ENCODE results near the gene ZNF697.

ZNF697 gene

DNA sequence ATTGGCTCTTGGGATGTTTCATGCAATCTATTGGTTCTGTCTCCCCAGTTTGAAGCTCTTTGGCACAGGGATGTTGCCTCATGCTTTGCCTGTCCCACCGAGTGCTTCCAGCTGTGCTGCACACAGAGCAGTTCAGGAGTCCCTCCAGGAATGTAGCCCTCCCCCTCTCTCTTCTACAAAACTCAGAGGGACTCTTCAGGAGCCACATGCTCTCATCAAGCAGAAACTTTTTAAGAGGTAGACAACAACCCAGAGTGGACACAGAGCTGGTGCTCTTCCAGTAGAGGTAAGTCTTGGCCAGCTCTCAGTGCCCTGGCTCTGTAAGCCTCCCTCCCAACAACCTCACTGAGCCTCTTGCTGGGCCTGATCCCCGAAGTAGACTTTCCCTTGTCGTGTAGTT, 11.6 kb upstream of the ZNF697 start:
- in situ Hi-C loops (cut with MboI; ENCODE audit: low sequenced_read_pairs, unreplicated experiment) = loop anchor here (5.0 kb wide), 1 partner anchor 42 kb away; no protein-coding TSS in a partner anchor

DNA sequence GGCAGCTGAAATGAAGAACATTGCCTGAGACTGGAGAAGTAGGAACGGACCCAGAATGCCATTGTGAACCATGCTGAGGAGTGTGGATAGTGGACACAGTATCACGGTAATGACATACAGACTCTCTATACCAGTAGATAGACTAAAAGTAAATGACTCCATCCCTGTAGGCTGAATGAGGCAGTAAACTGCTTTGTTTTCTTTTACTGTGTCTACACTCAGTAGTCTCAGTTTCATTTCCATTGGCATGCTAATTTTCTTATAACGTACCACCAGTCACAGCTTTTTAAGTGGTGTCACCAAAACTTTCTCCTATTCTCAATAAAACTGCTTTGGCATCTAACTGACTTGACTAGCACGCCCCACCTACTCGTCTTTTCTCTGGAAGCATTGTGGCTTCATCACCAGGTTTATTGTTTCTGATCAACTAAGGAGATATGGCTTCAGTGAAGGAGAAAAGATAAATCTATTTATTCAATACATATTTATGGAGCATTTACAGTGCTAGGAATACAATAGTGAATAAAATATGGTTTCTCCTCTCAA, 8.4 kb upstream of the ZNF697 start:
- TF ChIP-seq, protein P1, sequence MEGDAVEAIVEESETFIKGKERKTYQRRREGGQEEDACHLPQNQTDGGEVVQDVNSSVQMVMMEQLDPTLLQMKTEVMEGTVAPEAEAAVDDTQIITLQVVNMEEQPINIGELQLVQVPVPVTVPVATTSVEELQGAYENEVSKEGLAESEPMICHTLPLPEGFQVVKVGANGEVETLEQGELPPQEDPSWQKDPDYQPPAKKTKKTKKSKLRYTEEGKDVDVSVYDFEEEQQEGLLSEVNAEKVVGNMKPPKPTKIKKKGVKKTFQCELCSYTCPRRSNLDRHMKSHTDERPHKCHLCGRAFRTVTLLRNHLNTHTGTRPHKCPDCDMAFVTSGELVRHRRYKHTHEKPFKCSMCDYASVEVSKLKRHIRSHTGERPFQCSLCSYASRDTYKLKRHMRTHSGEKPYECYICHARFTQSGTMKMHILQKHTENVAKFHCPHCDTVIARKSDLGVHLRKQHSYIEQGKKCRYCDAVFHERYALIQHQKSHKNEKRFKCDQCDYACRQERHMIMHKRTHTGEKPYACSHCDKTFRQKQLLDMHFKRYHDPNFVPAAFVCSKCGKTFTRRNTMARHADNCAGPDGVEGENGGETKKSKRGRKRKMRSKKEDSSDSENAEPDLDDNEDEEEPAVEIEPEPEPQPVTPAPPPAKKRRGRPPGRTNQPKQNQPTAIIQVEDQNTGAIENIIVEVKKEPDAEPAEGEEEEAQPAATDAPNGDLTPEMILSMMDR (IDR thresholded peaks at IDR 0.05; ENCODE audit: borderline replicate concordance, control extremely low read depth, extremely low read depth, insufficient read depth, missing control alignments) = no peak
- no peak for DNase-seq (ENCODE audit: low spot score)
- in situ Hi-C loops (cut with MboI; ENCODE audit: low sequenced_read_pairs, unreplicated experiment) = no loop called here

More for the DNA sequence above, 11.6 kb upstream of the ZNF697 start:
- DNase-seq (ENCODE audit: low spot score) = no peak
- TF ChIP-seq, protein P1 (IDR thresholded peaks at IDR 0.05; ENCODE audit: borderline replicate concordance, control extremely low read depth, extremely low read depth, insufficient read depth, missing control alignments) = no peak

DNA sequence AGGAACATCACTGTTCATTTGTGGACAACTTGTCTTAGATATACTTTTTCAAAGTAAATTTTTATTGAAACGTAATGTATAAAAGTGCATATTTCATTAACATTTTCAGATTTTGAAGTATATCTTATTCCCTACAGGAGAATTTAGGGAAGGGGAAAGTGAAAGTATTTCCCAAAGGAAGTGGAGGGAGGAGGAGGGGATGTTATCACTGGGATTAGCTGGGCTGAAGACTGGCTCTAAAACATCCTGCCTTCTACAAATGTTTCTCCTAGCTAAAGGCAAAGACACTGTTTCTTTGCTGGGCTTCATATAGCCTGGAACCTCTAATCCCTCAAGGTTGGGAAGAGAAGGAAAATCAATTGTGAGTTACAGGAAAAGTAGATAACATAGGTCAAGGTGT, 7.1 kb upstream of the ZNF697 start:
- in situ Hi-C loops (cut with MboI; ENCODE audit: low sequenced_read_pairs, unreplicated experiment) = no loop called here
- no peak for DNase-seq (ENCODE audit: low spot score)
- TF ChIP-seq, protein P1 (IDR thresholded peaks at IDR 0.05; ENCODE audit: borderline replicate concordance, control extremely low read depth, extremely low read depth, insufficient read depth, missing control alignments) = no peak

DNA sequence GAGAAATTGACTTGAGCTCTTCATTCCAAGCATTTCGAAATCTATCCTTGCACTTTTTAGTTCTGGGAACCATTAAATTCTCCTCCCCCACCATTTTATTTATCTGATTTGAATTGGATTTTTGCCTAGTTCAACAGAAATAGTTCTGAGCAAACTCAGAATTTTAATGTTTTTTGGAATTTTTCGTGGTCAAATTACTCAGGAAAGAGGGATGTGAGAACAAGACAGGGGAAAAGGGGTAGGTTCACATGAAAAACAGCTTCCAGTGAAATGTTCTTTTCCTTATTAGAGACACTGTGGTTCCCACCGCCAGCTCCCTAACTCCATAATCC, 5.7 kb upstream of the ZNF697 start:
- in situ Hi-C loops (cut with MboI; ENCODE audit: low sequenced_read_pairs, unreplicated experiment) = no loop called here
- DNase-seq (ENCODE audit: low spot score) = no peak
- TF ChIP-seq, protein P1 (IDR thresholded peaks at IDR 0.05; ENCODE audit: borderline replicate concordance, control extremely low read depth, extremely low read depth, insufficient read depth, missing control alignments) = no peak

DNA sequence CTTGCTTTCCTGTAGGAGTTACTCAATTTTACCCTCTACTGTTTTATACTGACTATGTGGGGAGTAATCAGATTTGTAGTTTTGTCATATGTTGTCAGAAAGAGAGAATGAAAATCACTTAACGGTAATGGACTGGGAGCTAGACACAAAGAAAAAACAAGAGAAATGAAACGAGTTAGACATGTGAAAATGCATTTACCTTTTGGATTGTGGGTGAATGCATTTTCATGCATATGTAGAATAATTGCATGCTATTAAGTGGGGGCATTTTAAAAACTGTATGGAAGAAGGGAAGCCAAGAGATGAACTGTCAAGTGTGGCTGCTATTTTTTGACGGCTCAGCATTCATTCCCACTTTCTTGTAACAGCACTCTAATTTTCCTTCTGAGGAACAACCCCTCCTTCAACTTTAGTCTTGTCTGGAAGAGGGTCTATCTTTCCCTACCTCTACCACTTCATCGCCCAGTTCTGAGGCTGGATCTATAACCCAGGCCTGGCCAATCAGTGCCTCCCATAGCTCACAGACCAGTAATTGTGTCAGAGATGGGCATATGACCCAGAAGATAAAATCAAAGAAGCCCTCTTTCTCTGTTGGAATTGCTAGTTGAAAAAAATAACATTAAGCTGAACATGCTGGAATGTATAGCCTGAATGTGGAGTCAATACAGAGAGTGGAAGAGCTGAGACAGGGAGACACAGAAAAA, 5.2 kb upstream of the ZNF697 start:
- in situ Hi-C loops (cut with MboI; ENCODE audit: low sequenced_read_pairs, unreplicated experiment) = no loop called here
- DNase-seq (ENCODE audit: low spot score) = no peak
- TF ChIP-seq, protein P1 (IDR thresholded peaks at IDR 0.05; ENCODE audit: borderline replicate concordance, control extremely low read depth, extremely low read depth, insufficient read depth, missing control alignments) = no peak

DNA sequence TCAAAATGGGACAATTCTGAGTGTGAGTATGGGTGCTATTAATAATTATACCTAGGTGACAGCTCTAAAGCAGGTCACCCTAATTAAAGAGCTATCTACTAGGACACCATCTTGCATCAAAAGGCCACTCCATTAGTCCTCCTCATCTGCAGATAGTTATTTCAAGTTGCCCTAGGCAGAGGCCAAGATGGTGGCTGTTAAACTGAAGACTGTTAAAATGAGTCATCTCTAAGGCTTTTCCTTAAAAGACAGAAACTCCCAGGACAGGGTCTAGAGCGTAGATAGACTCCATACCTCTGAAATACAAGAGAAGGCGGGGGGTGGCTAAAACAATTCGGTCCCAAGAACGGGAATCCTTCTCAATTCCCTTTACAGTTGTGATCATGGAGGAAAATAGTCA, 4.5 kb upstream of the ZNF697 start:
- TF ChIP-seq, protein P1 (IDR thresholded peaks at IDR 0.05; ENCODE audit: borderline replicate concordance, control extremely low read depth, extremely low read depth, insufficient read depth, missing control alignments) = no peak

More for the DNA sequence above, 4.5 kb upstream of the ZNF697 start:
- in situ Hi-C loops (cut with MboI; ENCODE audit: low sequenced_read_pairs, unreplicated experiment) = no loop called here
- no peak for DNase-seq (ENCODE audit: low spot score)

All from GM13976 (cell line).